IPS DF 6.9 (cell line): Measurements from ENCODE around the gene AATK.

Experiments used
- DNase-seq: peaks from one replicate; pipeline ENCODE4 v3.0.0-alpha.2; 2013; ENCODE audit warnings: low read depth, low spot score
- H3K27ac ChIP-seq: one replicate; pipeline ENCODE4 v1.5.1; 2013; ENCODE audit warnings: low read length, control low read depth
- H3K27me3 ChIP-seq: 2 replicates; pipeline ENCODE4 v1.6.1; 2013; ENCODE audit warnings: mild to moderate bottlenecking, low read length; ENCODE audit not compliant: control insufficient read depth, insufficient read depth
- H3K36me3 ChIP-seq: 2 replicates; pipeline ENCODE4 v1.6.1; 2013; ENCODE audit warnings: low read length; ENCODE audit not compliant: control insufficient read depth, insufficient read depth
- H3K4me1 ChIP-seq: 2 replicates; pipeline ENCODE4 v1.6.1; 2013; ENCODE audit warnings: low read length; ENCODE audit not compliant: control insufficient read depth, insufficient read depth
- H3K4me3 ChIP-seq: 2 replicates; pipeline ENCODE4 v1.5.1; 2013; ENCODE audit warnings: mild to moderate bottlenecking, low read length
- H3K9me3 ChIP-seq: 2 replicates; pipeline ENCODE4 v1.6.1; 2013; ENCODE audit warnings: low read length, inconsistent platforms; ENCODE audit not compliant: control insufficient read depth, insufficient read depth
- WGBS: extraction: QIAGEN DNeasy Blood & Tissue Kit; methylation state at CpG from one replicate; pipeline ENCODE4 v1.1.7; 2013; ENCODE audit warnings: mixed read lengths, missing lambda C conversion rate; ENCODE audit not compliant: insufficient read length, insufficient coverage; 5-methylcytosine and 5-hydroxymethylcytosine counted together

The AATK gene

GRCh38 chr17:81120695-81121621, 45.1 kb downstream of the AATK start:
- no peaks in the 10 kb centered on the region for H3K9me3 ChIP-seq
- peaks cover 8% of the 10 kb centered on the region for H3K4me1 ChIP-seq
- no peak overlapping the region for H3K4me3 ChIP-seq
- no peaks in the 10 kb centered on the region; the same call in 1 of the 2 replicates for H3K36me3 ChIP-seq
- no peak for DNase-seq
- H3K27ac ChIP-seq = no peak overlapping the region
- H3K27me3 ChIP-seq = no peaks in the 10 kb centered on the region
- WGBS = no CpG with 5 or more reads among the region's 45 CpGs

DNA sequence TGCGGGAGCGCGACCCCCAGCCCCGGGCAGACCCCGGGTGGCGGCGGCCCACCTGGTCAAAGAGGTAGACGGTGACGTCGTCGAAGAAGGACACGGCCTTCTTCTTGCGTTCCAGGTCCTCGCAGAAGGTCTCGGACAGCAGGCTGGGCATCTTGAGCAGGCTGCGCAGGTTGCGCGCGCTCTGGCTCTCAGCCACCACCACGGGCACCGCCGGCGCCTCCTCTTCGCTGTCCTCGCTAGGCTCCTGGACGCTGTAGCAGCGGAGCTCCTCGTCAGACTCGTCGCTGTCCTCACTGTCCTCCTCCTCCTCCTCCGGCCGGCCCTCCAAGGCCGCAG, 45.9 kb downstream of the AATK start:
- H3K9me3 ChIP-seq = no peaks in the 10 kb centered on the region
- no CpG with 5 or more reads among the region's 33 CpGs for WGBS
- no peak for DNase-seq
- no peaks in the 10 kb centered on the region; the same call in 1 of the 2 replicates for H3K36me3 ChIP-seq
- peaks cover 8% of the 10 kb centered on the region for H3K4me1 ChIP-seq
- no peak overlapping the region for H3K27ac ChIP-seq
- H3K4me3 ChIP-seq = no peak overlapping the region
- H3K27me3 ChIP-seq = no peaks in the 10 kb centered on the region

- no peaks in the 10 kb centered on the region for H3K27me3 ChIP-seq
- no peak overlapping the region for H3K27ac ChIP-seq
- WGBS = no CpG with 5 or more reads among the region's 89 CpGs
Measured at GRCh38 chr17:81119223-81120148, 46.5 kb downstream of the AATK start.

DNA sequence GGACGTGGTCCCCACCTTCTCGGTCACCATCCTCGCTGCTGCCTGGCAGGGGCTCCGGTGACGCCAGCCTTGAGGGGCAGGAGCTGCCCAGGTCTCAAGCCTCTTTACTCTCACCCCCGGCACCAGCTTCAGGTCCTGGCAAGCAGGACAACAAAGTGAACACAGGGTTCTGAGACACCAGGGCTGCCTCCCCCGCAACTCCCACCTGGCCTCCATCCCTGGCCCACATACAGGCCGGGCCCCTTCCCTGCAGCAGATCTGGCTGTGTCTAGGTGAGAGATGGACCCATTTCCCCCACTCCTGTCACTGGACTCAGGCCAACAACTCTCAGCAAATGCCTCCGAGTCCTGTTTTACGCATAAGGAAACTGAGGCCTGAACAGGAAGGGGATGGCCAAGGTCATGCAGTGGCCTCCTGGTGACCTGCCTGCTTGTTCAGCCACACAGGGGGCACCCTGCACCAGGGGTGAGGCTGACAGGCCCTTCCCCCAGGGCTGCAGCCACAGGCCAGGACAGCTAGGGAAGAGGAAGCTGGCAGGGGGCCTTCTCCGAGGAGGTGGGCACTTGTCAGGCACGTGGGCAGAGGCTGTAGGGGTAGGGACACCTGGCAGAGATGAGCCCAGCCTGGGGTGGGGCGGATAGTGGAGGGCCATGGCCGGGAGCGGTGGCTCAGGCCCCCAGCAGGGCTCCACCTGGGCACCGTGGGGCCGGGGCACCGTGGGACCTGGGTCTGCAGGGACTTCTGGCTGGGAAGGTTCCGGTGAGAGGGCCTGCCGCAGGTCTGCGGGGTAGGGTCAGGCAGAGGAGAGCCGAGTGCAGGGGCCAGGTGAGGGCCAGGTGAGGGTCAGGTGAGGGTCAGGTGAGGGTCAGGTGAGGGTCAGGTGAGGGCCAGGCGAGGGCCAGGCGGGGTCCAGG, 47.5 kb downstream of the AATK start:
- peaks cover 8% of the 10 kb centered on the region for H3K4me1 ChIP-seq
- H3K4me3 ChIP-seq = peak overlapping the region; percentile 72; the same call in 1 of the 2 replicates
- no peaks in the 10 kb centered on the region; the same call in 1 of the 2 replicates for H3K36me3 ChIP-seq
- H3K27ac ChIP-seq = no peak overlapping the region
- no peaks in the 10 kb centered on the region for H3K9me3 ChIP-seq
- no peak for DNase-seq
- WGBS = no CpG with 5 or more reads among the region's 24 CpGs
- H3K27me3 ChIP-seq = no peaks in the 10 kb centered on the region

More at GRCh38 chr17:81119223-81120148, 46.5 kb downstream of the AATK start:
- Histone ChIP-seq H3K4me3 (peak overlapping the region; percentile 72; the same call in 1 of the 2 replicates), H3K9me3 (no peaks in the 10 kb centered on the region), H3K4me1 (peaks cover 8% of the 10 kb centered on the region), H3K36me3 (no peaks in the 10 kb centered on the region; the same call in 1 of the 2 replicates)
- DNase-seq = peak; percentile 91

- H3K4me1 ChIP-seq = peaks cover 8% of the 10 kb centered on the region
- no peak overlapping the region for H3K4me3 ChIP-seq
- H3K27ac ChIP-seq = no peak overlapping the region
- no peaks in the 10 kb centered on the region; the same call in 1 of the 2 replicates for H3K36me3 ChIP-seq
- H3K27me3 ChIP-seq = no peaks in the 10 kb centered on the region
- no peak for DNase-seq
- H3K9me3 ChIP-seq = no peaks in the 10 kb centered on the region
- WGBS = no CpG with 5 or more reads among the region's 20 CpGs
Measured at GRCh38 chr17:81117672-81118198, 48.3 kb downstream of the AATK start.

DNA sequence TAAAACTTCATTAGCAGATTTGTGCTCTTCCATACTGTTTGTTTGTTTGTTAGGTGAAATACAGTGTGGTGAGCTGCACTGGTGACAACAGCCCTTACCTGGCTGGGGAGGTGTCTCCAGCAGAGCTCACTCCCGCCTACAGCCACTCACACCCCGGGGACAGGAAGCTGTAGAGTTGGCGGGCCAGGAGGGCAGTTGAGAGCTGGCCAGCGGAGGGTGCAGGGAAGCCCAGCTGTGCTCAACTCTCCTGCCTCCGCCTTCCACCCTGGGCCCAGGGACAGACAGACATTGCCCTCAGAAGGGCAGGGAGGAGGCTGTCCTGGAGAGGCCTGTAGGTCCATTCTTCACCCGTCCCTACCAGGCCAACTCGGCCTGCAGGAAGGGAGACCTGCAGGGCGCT, 49.3 kb downstream of the AATK start:
- Histone ChIP-seq H3K27me3 (no peaks in the 10 kb centered on the region), H3K4me3 (no peak overlapping the region), H3K9me3 (no peaks in the 10 kb centered on the region), H3K4me1 (peaks cover 5% of the 10 kb centered on the region; the same call in 1 of the 2 replicates), H3K27ac (no peak overlapping the region), H3K36me3 (no peaks in the 10 kb centered on the region; the same call in 1 of the 2 replicates)
- no CpG with 5 or more reads among the region's 8 CpGs for WGBS
- DNase-seq = no peak

GRCh38 chr17:81115749-81116464, 50.1 kb downstream of the AATK start:
- Histone ChIP-seq H3K27me3 (no peaks in the 10 kb centered on the region), H3K4me3 (no peak overlapping the region), H3K27ac (no peak overlapping the region), H3K36me3 (no peaks in the 10 kb centered on the region; the same call in 1 of the 2 replicates), H3K4me1 (peaks cover 5% of the 10 kb centered on the region; the same call in 1 of the 2 replicates), H3K9me3 (no peaks in the 10 kb centered on the region)
- DNase-seq = no peak
- no CpG with 5 or more reads among the region's 22 CpGs for WGBS

GRCh38 chr17:81115219-81115618, 50.8 kb downstream of the AATK start:
- no CpG with 5 or more reads among the region's 11 CpGs for WGBS
- no peaks in the 10 kb centered on the region for H3K27me3 ChIP-seq
- H3K4me1 ChIP-seq = peaks cover 5% of the 10 kb centered on the region; the same call in 1 of the 2 replicates
- no peak overlapping the region for H3K27ac ChIP-seq
- H3K4me3 ChIP-seq = no peak overlapping the region
- no peaks in the 10 kb centered on the region; the same call in 1 of the 2 replicates for H3K36me3 ChIP-seq
- H3K9me3 ChIP-seq = no peaks in the 10 kb centered on the region
- no peak for DNase-seq
